SK-N-SH treated with all-trans-retinoic acid at 6 μM for 48 hours (cell line): Measurements from ENCODE around the gene ASCL5.

ENCODE experiments used
- ATAC-seq: fragments of 200-7000 bp; cut with Tn5 transposase; 3 replicates; pipeline ENCODE4 v1.9.1; 2020; ENCODE audit warnings: mild to moderate bottlenecking, moderate library complexity
- ARNTL ChIP-seq: fragments of 450-650 bp; formaldehyde crosslinking; IDR thresholded peaks from 2 replicates; pipeline ENCODE4 v1.5.0; 2020; ENCODE audit warnings: low read depth, mild to moderate bottlenecking, moderate library complexity, borderline replicate concordance
- BACH2 ChIP-seq: fragments of 250-450 bp; sonication (Bioruptor Pico); IDR thresholded peaks from 2 replicates; pipeline ENCODE4 v1.9.0; 2021; ENCODE audit warnings: mild to moderate bottlenecking, borderline replicate concordance
- CREB5 ChIP-seq: fragments of 250-450 bp; sonication (Bioruptor Pico); IDR thresholded peaks from 2 replicates; pipeline ENCODE4 v1.5.1; 2020; ENCODE audit warnings: low read depth, mild to moderate bottlenecking, moderate library complexity
- ESRRG ChIP-seq: fragments of 250-450 bp; sonication (Bioruptor Pico); IDR thresholded peaks from 2 replicates; pipeline ENCODE4 v1.6.1; 2021; ENCODE audit warnings: mild to moderate bottlenecking
- GLIS3 ChIP-seq: fragments of 250-450 bp; sonication (Bioruptor Pico); IDR thresholded peaks from 2 replicates; pipeline ENCODE4 v1.5.0; 2020; ENCODE audit warnings: mild to moderate bottlenecking, moderate library complexity
- ISL1 ChIP-seq: fragments of 250-450 bp; sonication (Bioruptor Pico); IDR thresholded peaks from 2 replicates; pipeline ENCODE4 v2.1.2; 2022; ENCODE audit warnings: mild to moderate bottlenecking, moderate library complexity
- PATZ1 ChIP-seq: fragments of 250-450 bp; sonication (Bioruptor Pico); IDR thresholded peaks from 2 replicates; pipeline ENCODE4 v1.8.0; 2020; ENCODE audit warnings: mild to moderate bottlenecking, moderate library complexity, borderline replicate concordance
- POU6F1 ChIP-seq: fragments of 250-450 bp; sonication (Bioruptor Pico); IDR thresholded peaks from 2 replicates; pipeline ENCODE4 v1.8.0; 2021; ENCODE audit warnings: low read depth, mild to moderate bottlenecking, moderate library complexity, borderline replicate concordance
- PPARA ChIP-seq: fragments of 250-450 bp; sonication (Bioruptor Pico); IDR thresholded peaks from 2 replicates; pipeline ENCODE4 v1.5.0; 2020; ENCODE audit warnings: mild to moderate bottlenecking, borderline replicate concordance
- RARB ChIP-seq: fragments of 250-450 bp; sonication (Bioruptor Pico); IDR thresholded peaks from 2 replicates; pipeline ENCODE4 v1.8.0; 2021; ENCODE audit warnings: mild to moderate bottlenecking, moderate library complexity
- SNAI2 ChIP-seq: fragments of 250-450 bp; sonication (Bioruptor Pico); IDR thresholded peaks from 2 replicates; pipeline ENCODE4 v1.5.0; 2020; ENCODE audit warnings: mild to moderate bottlenecking, moderate library complexity
- TCF4 ChIP-seq: fragments of 250-450 bp; sonication (Bioruptor Pico); IDR thresholded peaks from 2 replicates; pipeline ENCODE4 v1.8.0; 2021; ENCODE audit warnings: mild to moderate bottlenecking, moderate library complexity, borderline replicate concordance
- TOX ChIP-seq: fragments of 250-450 bp; sonication (Bioruptor Pico); IDR thresholded peaks from 2 replicates; pipeline ENCODE4 v1.8.0; 2021; ENCODE audit warnings: mild to moderate bottlenecking, moderate library complexity, borderline replicate concordance
- TSHZ2 ChIP-seq: fragments of 250-450 bp; sonication (Bioruptor Pico); IDR thresholded peaks from 2 replicates; pipeline ENCODE4 v1.5.0; 2020; ENCODE audit warnings: mild to moderate bottlenecking, moderate library complexity
- ZC3H10 ChIP-seq: fragments of 250-450 bp; sonication (Bioruptor Pico); IDR thresholded peaks from 2 replicates; pipeline ENCODE4 v1.5.1; 2021; ENCODE audit warnings: mild to moderate bottlenecking, moderate library complexity
- ZFP3 ChIP-seq: fragments of 250-450 bp; sonication (Bioruptor Pico); IDR thresholded peaks from 2 replicates; pipeline ENCODE4 v1.5.0; 2020; ENCODE audit warnings: mild to moderate bottlenecking, moderate library complexity
- ZFP30 ChIP-seq: fragments of 450-650 bp; formaldehyde crosslinking; IDR thresholded peaks from 2 replicates; pipeline ENCODE4 v1.5.0; 2022; ENCODE audit warnings: mild to moderate bottlenecking, moderate library complexity
- ZNF565 ChIP-seq: fragments of 450-650 bp; formaldehyde crosslinking; conservative IDR thresholded peaks from 2 replicates; pipeline ENCODE4 v1.5.0; 2020; ENCODE audit warnings: low read depth, mild to moderate bottlenecking, moderate library complexity
- ZNF70 ChIP-seq: fragments of 450-650 bp; formaldehyde crosslinking; IDR thresholded peaks from 2 replicates; pipeline ENCODE4 v1.5.0; 2020; ENCODE audit warnings: mild to moderate bottlenecking, moderate library complexity
- ZNF8 ChIP-seq: fragments of 450-650 bp; formaldehyde crosslinking; IDR thresholded peaks from 2 replicates; pipeline ENCODE4 v1.5.0; 2020; ENCODE audit warnings: mild to moderate bottlenecking, moderate library complexity

ASCL5 gene

GRCh38 chr1:201140235-201140940, 13.4 kb upstream of the ASCL5 start:
- TF ChIP-seq CREB5 (CRISPR knock-in tag) (no peak), ARNTL (CRISPR knock-in tag) (no peak), ZFP3 (no peak), BACH2 (no peak), TOX (CRISPR knock-in tag) (no peak), ESRRG (CRISPR knock-in tag) (no peak), TCF4 (CRISPR knock-in tag) (no peak), SNAI2 (CRISPR knock-in tag) (no peak)
- ATAC-seq, result no peak

GRCh38 chr1:201139756-201140155, 12.8 kb upstream of the ASCL5 start:
- TF ChIP-seq PPARA (CRISPR knock-in tag) (no peak), BACH2 (no peak), ZFP3 (no peak), ZFP30 (CRISPR knock-in tag) (no peak), ARNTL (CRISPR knock-in tag) (no peak), ZNF70 (no peak), ESRRG (CRISPR knock-in tag) (no peak), GLIS3 (CRISPR knock-in tag) (no peak), ZNF565 (CRISPR knock-in tag) (no peak), TSHZ2 (CRISPR knock-in tag) (no peak), ZC3H10 (CRISPR knock-in tag) (no peak), TOX (CRISPR knock-in tag) (no peak), RARB (CRISPR knock-in tag) (no peak)
- ATAC-seq, result no peak

GRCh38 chr1:201139306-201139705, 12.3 kb upstream of the ASCL5 start:
- no peak for ATAC-seq
- no peak for TF ChIP-seq ZNF8 (CRISPR knock-in tag)
- TF ChIP-seq TCF4 (CRISPR knock-in tag), result no peak
- no peak for TF ChIP-seq ZNF565 (CRISPR knock-in tag)
- no peak for TF ChIP-seq ARNTL (CRISPR knock-in tag)
- TF ChIP-seq TOX (CRISPR knock-in tag), result no peak
- TF ChIP-seq PATZ1 (CRISPR knock-in tag), result no peak
- TF ChIP-seq ISL1 (CRISPR knock-in tag), result no peak
- TF ChIP-seq POU6F1, result no peak
- TF ChIP-seq ESRRG (CRISPR knock-in tag), result no peak
- no peak for TF ChIP-seq CREB5 (CRISPR knock-in tag)
